ENCODE results near the gene GRM5. TPM values are rescaled to one million over a fixed set of nuclear protein-coding genes. Genes with fewer than 3 reads are reported as not detected.
"Not testable (repeated sequence)": the region's sequence is repeated elsewhere in the genome, so short reads cannot be mapped to it uniquely, and the experiment has no call there.

The GRM5 gene
- polyA plus RNA-seq (2013, experiment 1 of 2): not detected
- not detected for polyA plus RNA-seq (2013, experiment 2 of 2)

GRCh38 chr11:89065651-89066201, at the start of gene GRM5:
Gene GRM5 (minus strand): TSS chr11:89065982. CDS start chr11:89047872, 18,110 bp downstream.
- not testable (repeated sequence) for H3K9me3 ChIP-seq (ENCODE audit: control insufficient read depth, low read length); H3K36me3 ChIP-seq (ENCODE audit: control insufficient read depth, insufficient read depth, low read length); H3K27ac ChIP-seq (ENCODE audit: low read depth, low read length, severe bottlenecking); H3K4me1 ChIP-seq (ENCODE audit: control insufficient read depth, insufficient read depth, low read length, poor library complexity, severe bottlenecking)
- 0% methylated on average over 3 to 18 of the region's 47 CpGs for WGBS, 2 experiments (ENCODE audit: insufficient coverage in 2 of 2)
- H3K4me3 ChIP-seq (ENCODE audit: extremely low read depth, insufficient read depth, low read length, poor library complexity, severe bottlenecking): peak within 1 kb of the TSS; percentile 5

GRCh38 chr11:89097956-89098355, 32.2 kb upstream of the GRM5 start:
- not testable (repeated sequence) for H3K9me3 ChIP-seq (ENCODE audit: control insufficient read depth, low read length); H3K4me1 ChIP-seq (ENCODE audit: control insufficient read depth, insufficient read depth, low read length, poor library complexity, severe bottlenecking); H3K36me3 ChIP-seq (ENCODE audit: control insufficient read depth, insufficient read depth, low read length); H3K27ac ChIP-seq (ENCODE audit: low read depth, low read length, severe bottlenecking); H3K4me3 ChIP-seq (ENCODE audit: extremely low read depth, insufficient read depth, low read length, poor library complexity, severe bottlenecking)
- no CpG with 5 or more reads among the region's 1 CpG for WGBS, 2 experiments (ENCODE audit: insufficient coverage in 2 of 2)

GRCh38 chr11:89093806-89094205, 28.0 kb upstream of the GRM5 start:
- WGBS, 2 experiments (ENCODE audit: insufficient coverage in 2 of 2): no CpG with 5 or more reads among the region's 2 CpGs

GRCh38 chr11:89084951-89085350, 19.2 kb upstream of the GRM5 start:
- not testable (repeated sequence) for H3K4me3 ChIP-seq (ENCODE audit: extremely low read depth, insufficient read depth, low read length, poor library complexity, severe bottlenecking); H3K9me3 ChIP-seq (ENCODE audit: control insufficient read depth, low read length); H3K4me1 ChIP-seq (ENCODE audit: control insufficient read depth, insufficient read depth, low read length, poor library complexity, severe bottlenecking); H3K36me3 ChIP-seq (ENCODE audit: control insufficient read depth, insufficient read depth, low read length); H3K27ac ChIP-seq (ENCODE audit: low read depth, low read length, severe bottlenecking)
- no CpG with 5 or more reads among the region's 3 CpGs for WGBS, 2 experiments (ENCODE audit: insufficient coverage in 2 of 2)

More at GRCh38 chr11:89093806-89094205, 28.0 kb upstream of the GRM5 start:
- not testable (repeated sequence) for H3K27ac ChIP-seq (ENCODE audit: low read depth, low read length, severe bottlenecking); H3K36me3 ChIP-seq (ENCODE audit: control insufficient read depth, insufficient read depth, low read length); H3K4me1 ChIP-seq (ENCODE audit: control insufficient read depth, insufficient read depth, low read length, poor library complexity, severe bottlenecking); H3K9me3 ChIP-seq (ENCODE audit: control insufficient read depth, low read length); H3K4me3 ChIP-seq (ENCODE audit: extremely low read depth, insufficient read depth, low read length, poor library complexity, severe bottlenecking)

- not testable (repeated sequence) for H3K36me3 ChIP-seq (ENCODE audit: control insufficient read depth, insufficient read depth, low read length); H3K4me3 ChIP-seq (ENCODE audit: extremely low read depth, insufficient read depth, low read length, poor library complexity, severe bottlenecking); H3K9me3 ChIP-seq (ENCODE audit: control insufficient read depth, low read length); H3K27ac ChIP-seq (ENCODE audit: low read depth, low read length, severe bottlenecking); H3K4me1 ChIP-seq (ENCODE audit: control insufficient read depth, insufficient read depth, low read length, poor library complexity, severe bottlenecking)
- no CpG with 5 or more reads among the region's 1 CpG for WGBS, 2 experiments (ENCODE audit: insufficient coverage in 2 of 2)
Observed at GRCh38 chr11:89070911-89071310, 5.1 kb upstream of the GRM5 start.

GRCh38 chr11:89067264-89067663, 1.5 kb upstream of the GRM5 start:
- no peaks in the 10 kb centered on the region for H3K9me3 ChIP-seq (ENCODE audit: control insufficient read depth, low read length)
- no peaks in the 10 kb centered on the region for H3K4me1 ChIP-seq (ENCODE audit: control insufficient read depth, insufficient read depth, low read length, poor library complexity, severe bottlenecking)
- no peak overlapping the region for H3K4me3 ChIP-seq (ENCODE audit: extremely low read depth, insufficient read depth, low read length, poor library complexity, severe bottlenecking)
- H3K36me3 ChIP-seq (ENCODE audit: control insufficient read depth, insufficient read depth, low read length): no peaks in the 10 kb centered on the region
- no peak overlapping the region for H3K27ac ChIP-seq (ENCODE audit: low read depth, low read length, severe bottlenecking)

- 66 to 90% methylated on average over 2 of the region's 6 CpGs for WGBS, 2 experiments (ENCODE audit: insufficient coverage in 2 of 2)
- Histone ChIP-seq H3K27ac (ENCODE audit: low read depth, low read length, severe bottlenecking) (no peak overlapping the region), H3K4me3 (ENCODE audit: extremely low read depth, insufficient read depth, low read length, poor library complexity, severe bottlenecking) (no peak overlapping the region), H3K4me1 (ENCODE audit: control insufficient read depth, insufficient read depth, low read length, poor library complexity, severe bottlenecking) (no peaks in the 10 kb centered on the region), H3K36me3 (ENCODE audit: control insufficient read depth, insufficient read depth, low read length) (no peaks in the 10 kb centered on the region), H3K9me3 (ENCODE audit: control insufficient read depth, low read length) (no peaks in the 10 kb centered on the region)
Observed at GRCh38 chr11:89065066-89065465, 716 bp downstream of the GRM5 start.

- not testable (repeated sequence) for H3K4me3 ChIP-seq (ENCODE audit: extremely low read depth, insufficient read depth, low read length, poor library complexity, severe bottlenecking); H3K36me3 ChIP-seq (ENCODE audit: control insufficient read depth, insufficient read depth, low read length); H3K4me1 ChIP-seq (ENCODE audit: control insufficient read depth, insufficient read depth, low read length, poor library complexity, severe bottlenecking); H3K9me3 ChIP-seq (ENCODE audit: control insufficient read depth, low read length); H3K27ac ChIP-seq (ENCODE audit: low read depth, low read length, severe bottlenecking)
- 13 to 14% methylated on average over 3 to 7 of the region's 17 CpGs for WGBS, 2 experiments (ENCODE audit: insufficient coverage in 2 of 2)
Observed at GRCh38 chr11:89063481-89063951, 2.3 kb downstream of the GRM5 start.

GRCh38 chr11:89062771-89063298, 2.9 kb downstream of the GRM5 start:
- not testable (repeated sequence) for H3K4me3 ChIP-seq (ENCODE audit: extremely low read depth, insufficient read depth, low read length, poor library complexity, severe bottlenecking); H3K36me3 ChIP-seq (ENCODE audit: control insufficient read depth, insufficient read depth, low read length)

GRCh38 chr11:89061839-89062238, 3.9 kb downstream of the GRM5 start:
- H3K4me1 ChIP-seq (ENCODE audit: control insufficient read depth, insufficient read depth, low read length, poor library complexity, severe bottlenecking); H3K36me3 ChIP-seq (ENCODE audit: control insufficient read depth, insufficient read depth, low read length); H3K4me3 ChIP-seq (ENCODE audit: extremely low read depth, insufficient read depth, low read length, poor library complexity, severe bottlenecking); H3K27ac ChIP-seq (ENCODE audit: low read depth, low read length, severe bottlenecking); H3K9me3 ChIP-seq (ENCODE audit: control insufficient read depth, low read length): not testable (repeated sequence)
- WGBS, 2 experiments (ENCODE audit: insufficient coverage in 2 of 2): 67% methylated on average over 2 of the region's 5 CpGs; no CpG with 5 or more reads in 1 of the 2 experiments

More at GRCh38 chr11:89062771-89063298, 2.9 kb downstream of the GRM5 start:
- not testable (repeated sequence) for H3K9me3 ChIP-seq (ENCODE audit: control insufficient read depth, low read length); H3K4me1 ChIP-seq (ENCODE audit: control insufficient read depth, insufficient read depth, low read length, poor library complexity, severe bottlenecking); H3K27ac ChIP-seq (ENCODE audit: low read depth, low read length, severe bottlenecking)
- no CpG with 5 or more reads among the region's 25 CpGs for WGBS, 2 experiments (ENCODE audit: insufficient coverage in 2 of 2)

GRCh38 chr11:89057406-89057805, 8.4 kb downstream of the GRM5 start:
- not testable (repeated sequence) for H3K4me1 ChIP-seq (ENCODE audit: control insufficient read depth, insufficient read depth, low read length, poor library complexity, severe bottlenecking); H3K9me3 ChIP-seq (ENCODE audit: control insufficient read depth, low read length); H3K36me3 ChIP-seq (ENCODE audit: control insufficient read depth, insufficient read depth, low read length); H3K4me3 ChIP-seq (ENCODE audit: extremely low read depth, insufficient read depth, low read length, poor library complexity, severe bottlenecking); H3K27ac ChIP-seq (ENCODE audit: low read depth, low read length, severe bottlenecking)
- no CpG with 5 or more reads among the region's 1 CpG for WGBS, 2 experiments (ENCODE audit: insufficient coverage in 2 of 2)
